Measurements from ENCODE around the gene PAQR4.

Gene PAQR4

DNA sequence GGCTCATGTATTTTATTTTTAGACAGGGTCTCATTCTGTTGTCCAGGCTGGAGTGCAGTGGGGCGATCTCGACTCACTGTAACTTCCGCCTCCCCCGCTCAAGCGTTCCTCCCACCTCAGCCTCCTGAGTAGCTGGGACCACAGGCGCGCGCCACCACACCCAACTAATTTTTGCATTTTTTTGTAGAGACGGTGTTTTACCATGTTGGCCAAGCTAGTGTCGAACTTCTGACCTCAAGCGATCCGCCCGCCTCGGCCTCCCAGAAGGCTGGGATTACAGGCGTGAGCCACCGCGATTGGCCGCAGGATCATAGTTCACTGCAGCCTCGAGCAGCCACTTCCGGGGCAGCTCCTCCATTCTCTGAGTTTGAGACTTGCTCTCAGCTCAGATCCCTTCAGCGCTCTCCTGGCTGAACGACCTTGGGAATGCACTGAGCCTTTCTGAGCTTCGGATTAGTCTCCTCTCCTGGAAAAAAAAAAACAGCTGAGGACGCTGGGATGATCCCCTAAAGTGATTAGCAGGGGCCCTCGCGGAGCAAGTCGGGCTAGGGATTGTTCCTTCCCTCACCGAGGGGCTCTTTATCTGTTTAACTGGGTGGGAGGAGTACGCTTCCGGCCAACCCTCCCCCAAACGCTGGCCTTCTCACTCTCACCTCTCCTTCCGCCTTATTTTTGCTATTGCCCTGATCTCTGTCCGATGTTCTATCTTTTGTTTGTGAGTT is 12.2 kb downstream of the PAQR4 start:
- DNase-seq: no peak

DNA sequence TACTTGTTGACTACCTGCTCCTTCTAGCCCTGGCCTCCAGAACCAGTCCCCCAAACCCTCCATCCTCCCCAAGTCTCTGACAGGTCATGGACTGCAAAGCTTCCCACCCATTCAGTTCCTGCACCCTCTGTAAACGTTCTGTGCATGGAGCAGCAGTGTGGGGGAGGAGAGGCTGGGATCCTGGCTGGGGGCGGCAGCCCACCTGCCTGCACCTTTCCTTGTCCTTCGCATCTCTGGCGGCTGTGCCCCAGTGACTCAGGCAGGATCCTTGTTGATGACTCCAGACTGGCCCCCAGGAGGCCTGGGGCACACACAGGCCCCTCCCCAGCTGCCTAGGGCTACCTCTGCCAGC is 12.7 kb downstream of the PAQR4 start:
- DNase-seq: no peak

DNA sequence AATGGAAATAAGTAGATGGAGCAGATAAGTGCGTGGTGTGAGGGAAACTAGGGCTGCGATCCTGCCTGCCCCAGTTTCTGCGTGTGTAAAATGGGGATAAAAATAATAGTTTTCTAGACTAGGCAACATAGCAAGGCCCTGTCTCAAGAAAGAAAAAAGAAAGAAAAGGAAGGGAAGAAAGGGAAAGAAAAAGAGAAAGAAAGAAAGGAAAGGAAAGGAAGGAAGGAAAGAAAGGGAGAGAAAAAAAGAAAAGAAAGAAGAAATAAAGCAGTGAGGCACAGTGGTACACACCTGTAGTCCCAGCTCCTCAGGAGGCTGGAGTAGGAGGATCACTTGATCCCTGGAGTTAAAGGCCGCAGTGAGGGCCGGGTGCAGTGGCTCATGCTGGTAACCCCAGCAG is 13.3 kb downstream of the PAQR4 start:
- DNase-seq: no peak

DNA sequence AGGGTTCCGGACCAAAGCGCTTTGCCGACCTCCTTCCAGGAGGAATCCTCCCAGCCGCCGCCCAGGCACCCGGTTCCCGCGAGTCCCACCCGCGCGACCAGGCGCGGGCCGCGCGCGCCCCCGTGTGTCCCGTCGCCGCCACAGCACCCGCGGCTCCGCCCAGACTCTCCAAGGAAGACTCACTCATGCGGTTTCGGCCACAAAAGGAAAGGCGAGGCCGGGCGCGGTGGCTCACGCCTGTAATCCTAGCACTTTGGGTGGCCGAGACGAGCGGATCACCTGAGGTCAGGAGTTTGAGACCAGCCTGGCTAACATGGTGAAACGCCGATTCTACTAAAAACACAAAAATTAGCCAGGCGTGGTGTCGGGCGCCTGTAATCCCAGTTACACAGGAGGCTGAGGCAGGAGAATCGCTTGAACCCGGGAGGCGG is 14.6 kb downstream of the PAQR4 start:
- DNase-seq: peak; percentile 84

DNA sequence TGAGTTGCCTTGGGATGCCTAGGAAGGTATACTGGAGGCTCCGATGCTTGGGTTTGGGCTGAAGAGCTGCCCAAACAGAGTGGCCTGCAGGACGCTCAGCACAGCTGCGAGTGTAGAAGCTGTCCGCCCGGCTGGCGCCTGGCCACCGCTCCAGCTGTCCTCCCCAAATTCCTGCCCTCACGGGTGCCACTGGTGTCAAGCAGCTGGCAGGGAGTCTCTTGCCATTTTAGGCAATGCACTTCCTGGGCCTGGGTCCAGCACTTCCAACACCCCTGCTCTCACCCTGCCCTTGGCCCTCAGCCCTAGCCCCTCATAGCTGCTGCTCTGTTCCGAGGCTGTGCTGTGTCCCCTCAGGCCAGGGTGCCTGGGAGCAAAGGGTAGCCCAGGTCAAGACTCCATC is 16.3 kb downstream of the PAQR4 start:
- DNase-seq: no peak

DNA sequence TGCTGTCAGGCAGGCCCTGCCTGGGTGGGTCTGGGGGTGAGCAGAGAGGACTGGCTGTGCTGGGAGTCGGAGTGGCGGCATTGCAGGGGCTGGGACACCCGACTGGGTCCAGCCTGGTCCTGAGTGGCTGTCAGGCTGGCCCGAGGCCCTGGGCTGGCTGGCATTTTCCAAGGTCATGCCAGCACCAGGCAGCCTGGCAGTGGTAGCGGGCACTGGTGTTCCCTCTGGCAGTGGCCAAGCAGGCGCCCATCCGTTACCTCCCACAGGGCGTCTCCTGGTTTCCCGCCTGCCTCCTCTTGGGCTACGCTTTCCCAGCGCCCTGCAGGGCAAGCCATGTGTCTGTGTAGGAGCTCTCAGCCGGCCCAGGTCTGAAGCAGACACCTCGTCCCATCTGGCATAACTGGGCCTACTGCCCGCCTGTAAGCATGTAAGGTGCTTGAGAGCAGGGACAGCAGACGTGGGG is 16.8 kb downstream of the PAQR4 start:
- peak; percentile 20 for DNase-seq

DNA sequence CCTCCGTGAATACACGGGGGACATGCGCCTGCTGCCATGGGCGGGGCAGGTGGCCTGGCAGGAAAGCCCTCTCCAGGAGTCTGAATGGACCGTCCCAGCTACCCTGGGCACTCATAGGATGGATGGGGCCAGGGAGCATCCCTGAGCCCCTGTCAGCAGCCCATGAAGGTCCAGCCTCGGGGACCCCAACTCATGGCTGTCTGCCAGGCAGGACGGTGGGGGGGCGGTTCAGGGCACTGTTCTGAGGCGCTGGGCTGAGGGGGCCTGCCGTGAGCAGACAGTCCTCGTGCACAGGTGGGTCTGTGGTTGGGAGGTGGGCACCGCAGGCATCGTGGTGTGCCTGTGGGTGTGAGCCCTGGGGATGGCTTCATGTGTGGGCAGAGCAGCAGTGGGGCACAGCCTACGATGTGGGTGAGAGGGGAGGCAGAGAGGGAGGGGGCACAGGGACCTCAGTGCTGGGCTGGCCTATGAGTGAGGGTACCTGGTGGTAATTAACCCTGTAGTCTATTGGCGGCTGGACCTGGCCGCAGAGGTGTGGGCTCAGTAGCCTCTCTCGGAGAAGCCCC is 17.6 kb downstream of the PAQR4 start:
- DNase-seq: no peak

DNA sequence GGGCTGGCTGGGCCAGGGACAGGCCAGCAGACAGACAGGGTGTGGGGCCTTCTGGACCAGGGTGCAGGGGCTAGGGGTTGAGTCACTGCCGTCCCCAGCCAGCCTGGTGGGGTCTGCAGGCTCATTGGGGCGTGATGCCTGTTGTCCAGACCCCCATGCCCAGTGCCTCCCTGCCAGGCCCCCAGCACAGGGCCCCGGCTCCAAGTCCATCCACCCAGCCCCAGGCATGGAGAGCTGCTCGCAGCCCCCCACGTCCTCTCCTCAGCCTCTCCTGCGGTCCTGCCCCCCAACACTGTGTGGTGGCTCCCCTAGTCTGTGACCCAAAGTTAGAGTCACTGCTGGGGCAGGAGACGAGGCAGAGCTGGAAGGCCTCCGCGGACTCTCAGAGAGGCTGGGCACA is 18.1 kb downstream of the PAQR4 start:
- DNase-seq: no peak

DNA sequence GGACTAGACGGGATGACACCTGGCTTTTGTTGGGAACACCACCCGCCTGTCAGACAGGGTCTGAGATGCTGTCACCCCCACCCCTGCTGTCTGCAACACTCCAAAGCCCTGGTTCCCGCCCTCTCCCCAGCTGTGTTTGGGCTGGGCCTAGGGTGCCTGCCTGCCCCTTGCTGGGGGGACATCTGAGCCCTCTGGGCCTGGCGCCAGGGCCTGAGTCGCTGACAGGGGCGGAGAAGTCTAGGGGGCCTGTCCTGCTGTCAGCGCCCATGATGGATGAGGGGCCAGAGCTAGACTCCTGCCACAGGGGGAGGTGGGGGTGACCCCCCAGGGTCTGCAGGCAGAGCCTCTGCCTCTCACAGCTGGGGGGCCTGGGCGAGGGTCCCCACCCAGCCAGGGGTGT is 18.7 kb downstream of the PAQR4 start:
- no peak for DNase-seq

DNA sequence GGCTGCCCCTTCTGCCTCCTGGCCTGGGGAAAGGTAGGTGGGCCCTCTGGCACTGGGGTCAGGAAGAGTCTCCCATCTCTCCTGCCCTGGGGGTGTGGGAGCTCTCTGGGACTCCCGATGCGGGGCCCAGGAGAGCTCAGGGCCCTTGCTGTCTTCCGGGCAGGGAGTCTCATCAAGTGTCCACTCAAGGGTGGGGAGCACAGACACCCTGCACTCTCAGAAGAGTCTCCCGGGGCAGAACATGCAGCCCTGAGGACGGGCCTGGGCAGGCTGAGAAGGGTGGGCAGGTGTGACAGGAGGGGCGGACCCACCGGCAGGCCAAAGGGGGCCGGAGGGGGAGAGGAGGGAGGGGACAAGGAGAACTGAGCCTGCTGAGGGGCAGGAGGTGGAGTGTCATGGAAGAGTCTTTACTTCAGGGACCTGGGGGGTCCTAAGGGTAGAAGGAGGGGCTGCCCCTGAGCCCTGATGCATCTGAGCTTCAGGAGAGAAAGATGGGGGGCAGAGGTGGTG is 19.5 kb downstream of the PAQR4 start:
- no peak for DNase-seq

DNA sequence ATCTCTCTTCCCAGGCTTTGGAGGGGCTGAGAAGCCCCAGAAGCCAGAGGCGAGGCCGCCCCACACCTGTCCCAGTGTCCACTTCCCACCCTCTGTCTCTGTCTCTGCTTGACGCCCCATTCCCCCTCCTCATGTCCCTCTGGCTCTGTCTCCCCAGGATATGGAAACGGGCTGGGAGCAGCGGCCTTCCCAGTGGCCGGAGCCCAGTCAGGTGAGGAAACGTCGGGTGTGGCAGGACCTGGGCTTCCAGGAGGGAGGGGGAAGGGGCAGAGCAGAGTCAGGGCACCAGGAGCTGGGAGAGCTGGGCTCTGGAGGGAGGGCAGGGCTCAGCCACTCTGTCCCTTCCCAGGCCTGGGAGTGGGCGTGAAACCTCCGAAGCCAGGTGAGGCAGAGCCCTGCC is 21.7 kb downstream of the PAQR4 start:
- peak; percentile 15 for DNase-seq

DNA sequence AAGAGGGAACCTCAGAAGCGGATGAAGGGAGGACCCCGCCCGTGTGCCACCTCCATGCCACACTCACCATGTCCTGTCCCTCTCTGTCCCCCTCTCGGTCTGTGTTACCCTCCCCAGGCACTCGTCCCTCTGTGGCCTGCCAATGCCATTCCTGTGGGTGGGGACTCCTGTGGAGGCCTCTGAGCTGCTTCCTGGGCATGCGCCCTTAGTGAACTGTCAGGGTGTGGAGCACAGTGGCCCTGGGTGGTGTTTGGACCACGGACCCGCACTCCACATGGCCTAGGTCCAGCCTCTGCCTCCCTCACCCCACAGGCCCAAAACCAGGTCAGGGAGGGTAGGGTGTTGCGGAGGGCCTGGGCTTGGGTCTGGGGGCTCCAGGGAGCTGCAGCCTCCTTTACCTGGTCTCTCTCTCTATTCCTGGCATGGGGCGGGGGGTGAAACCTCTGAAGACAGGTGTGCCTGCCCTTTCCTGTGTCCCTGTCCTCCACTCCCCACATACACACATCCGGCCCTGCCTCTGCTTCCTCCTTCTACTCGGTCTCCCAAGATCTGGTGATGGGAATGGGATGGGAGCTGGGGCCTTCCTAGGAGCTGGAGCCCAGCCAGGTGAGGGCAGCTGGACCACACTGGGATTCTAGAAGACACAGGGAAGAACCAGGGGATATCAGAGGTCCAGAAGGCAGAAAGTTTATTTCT is 22.6 kb downstream of the PAQR4 start:
- DNase-seq: no peak

DNA sequence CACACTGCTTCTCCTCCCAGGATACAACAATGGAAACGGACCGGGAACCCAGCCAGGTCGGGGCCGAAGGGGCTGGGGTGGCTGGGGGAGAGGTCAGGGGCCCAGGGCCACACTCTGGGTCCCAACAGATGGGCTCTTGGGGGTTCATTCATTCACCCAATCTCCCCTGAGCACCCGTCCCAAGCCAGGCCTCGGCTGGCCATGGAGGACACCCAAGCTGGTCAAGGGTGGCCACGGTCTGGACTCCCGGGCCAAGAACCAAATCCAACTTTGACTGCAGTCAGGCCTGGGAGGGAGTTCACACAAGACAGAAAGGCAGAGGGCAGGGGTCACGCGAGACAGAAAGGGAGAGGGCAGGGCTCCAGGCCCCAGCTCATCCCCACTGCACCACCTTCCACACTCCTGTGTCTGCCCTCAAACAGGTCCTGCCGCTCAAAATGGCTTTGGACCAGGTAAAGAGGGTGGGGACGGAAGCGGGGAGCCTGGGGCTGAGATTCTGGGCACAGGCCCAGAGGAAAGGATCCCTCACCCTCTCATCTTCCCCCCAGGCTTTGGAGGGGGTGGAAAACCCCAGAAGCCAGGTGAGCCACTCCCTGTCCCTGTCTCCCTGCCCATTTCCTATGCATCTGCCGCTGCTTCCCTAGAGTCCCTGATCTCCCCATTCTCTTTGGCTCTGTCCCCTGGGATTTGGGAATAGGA is 23.4 kb downstream of the PAQR4 start:
- DNase-seq: no peak

DNA sequence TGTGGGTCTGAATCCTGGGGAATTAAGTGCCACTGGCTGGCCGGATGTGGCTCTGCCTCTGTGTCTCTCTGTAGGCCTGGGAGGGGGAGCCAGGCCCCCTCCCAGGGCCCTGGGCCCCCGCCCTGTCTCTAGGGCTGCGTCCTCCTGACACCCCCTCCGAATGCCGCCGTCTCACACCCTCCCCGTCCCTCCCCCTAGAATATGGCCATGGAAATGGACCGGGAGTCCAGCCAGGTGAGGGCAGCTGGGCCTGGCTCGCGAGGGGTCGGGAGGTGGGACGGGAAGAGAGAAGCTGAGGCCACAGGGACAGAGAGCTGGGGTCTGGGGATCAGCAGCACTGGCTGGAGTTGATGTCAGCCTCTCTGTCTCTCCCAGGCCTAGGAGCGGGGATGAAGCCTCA is 27.1 kb downstream of the PAQR4 start:
- DNase-seq: no peak

DNA sequence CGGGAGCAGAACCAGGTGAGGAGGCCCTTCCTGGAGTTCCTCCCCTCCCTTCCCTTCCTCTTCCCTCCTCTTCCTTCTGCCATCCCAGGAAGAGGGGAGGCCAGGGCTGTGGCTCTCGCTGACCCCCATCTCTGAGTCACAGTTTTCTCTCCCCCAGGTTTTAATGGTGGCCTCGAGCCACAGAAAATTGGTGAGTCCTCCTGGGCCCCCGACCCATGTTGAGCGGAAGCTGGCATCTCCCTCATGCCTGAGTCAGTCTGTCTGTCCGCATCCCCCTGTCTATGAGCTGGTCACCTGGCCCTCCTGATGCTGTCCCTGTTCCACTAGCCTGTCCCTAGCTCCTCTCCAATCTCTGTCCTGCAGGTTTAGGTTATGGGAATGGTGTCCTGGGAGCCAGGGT is 30.8 kb downstream of the PAQR4 start:
- no peak for DNase-seq

DNA sequence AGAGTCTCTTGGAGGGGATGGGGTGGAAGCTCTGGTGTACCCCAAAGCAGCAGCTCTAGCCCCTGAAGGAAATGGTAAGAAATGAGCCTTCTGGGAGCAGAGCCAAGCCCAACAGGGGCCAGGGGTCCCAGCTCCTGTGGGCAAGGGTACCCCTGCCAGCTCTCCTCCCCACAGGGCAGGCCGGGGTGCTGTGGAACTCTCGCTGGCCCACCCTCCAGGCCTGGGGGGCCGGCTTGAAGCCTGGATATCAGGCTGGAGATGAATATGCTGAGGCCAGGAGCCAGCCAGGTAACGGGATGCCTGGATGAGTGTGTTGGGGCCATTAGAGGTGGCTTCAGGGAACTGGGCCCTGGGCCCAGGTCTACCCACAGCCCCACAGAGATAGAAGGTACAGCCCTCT is 31.4 kb downstream of the PAQR4 start:
- DNase-seq: no peak

DNA sequence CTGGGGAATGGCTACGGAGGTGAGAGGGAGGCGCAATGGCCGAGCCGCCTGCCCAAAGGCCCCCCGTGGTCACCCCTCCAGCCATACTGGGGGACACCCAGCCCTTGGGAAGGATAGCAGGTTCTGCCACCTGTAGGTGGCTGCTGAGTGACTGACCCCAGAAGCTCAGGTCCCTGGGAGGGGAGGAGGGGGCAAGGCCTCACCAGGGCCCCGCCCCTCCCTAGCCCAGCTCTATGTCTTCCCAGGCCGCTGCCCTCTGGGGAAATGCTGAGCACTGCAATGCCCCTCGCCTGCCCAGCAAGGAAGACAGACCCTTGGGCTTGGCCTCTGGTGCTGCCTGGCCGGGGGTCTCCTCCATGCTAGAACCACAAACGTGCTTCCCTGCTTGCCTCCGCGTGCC is 32.2 kb downstream of the PAQR4 start:
- DNase-seq: no peak

DNA sequence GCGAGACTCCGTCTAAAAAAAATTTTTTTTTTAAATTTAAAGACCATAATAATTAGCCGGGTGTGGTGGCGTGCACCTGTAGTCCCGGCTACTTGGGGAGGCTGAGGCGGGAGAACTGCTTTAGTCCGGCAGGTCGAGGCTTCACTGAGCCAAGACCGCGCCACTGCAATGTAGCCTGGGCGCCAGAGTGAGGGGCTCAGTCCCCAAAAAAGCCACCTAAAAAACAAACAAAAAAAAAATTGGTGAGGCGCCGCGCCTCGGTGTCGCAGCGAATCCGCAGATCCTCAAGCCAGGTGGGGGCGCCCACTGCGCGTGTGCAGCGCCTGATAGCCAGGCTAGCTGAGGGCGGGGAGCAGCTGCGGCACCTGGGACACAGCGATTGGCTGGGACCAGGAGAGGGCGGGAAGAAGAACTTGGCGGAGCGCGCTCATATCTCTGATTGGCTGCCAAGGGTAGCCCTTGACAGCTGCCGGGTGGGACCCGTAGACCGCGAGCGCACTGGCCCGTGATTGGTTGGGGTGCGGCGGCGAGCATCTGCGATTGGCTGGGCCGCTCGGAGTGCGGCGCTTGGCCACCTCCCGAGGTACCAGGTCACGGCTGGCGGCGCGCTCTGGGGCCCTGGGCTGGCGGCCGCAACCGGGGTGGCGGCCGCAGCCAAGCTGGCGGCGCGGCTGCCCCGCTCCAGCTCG is 34.6 kb downstream of the PAQR4 start:
- DNase-seq: peak; percentile 98

DNA sequence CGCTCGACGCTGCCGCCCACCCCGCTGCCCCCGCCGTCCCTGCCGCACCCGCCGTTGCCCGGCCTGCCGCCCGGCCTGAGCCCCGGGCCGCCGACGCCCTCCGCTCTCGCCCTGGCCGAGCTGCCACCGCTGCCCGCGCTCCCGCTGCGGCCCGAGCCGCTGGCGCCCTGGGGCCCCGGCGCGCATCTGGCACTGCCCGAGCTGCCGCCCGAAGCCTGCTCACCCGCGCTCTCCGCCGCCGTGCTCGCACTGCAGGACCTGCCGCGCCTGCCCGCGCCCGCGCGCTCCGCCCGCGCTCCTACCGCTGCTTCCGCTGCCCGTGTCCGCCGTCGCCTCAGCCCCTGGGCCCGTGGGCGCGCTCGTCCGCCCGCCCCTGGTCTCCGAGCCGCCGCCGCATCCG is 35.2 kb downstream of the PAQR4 start:
- peak; percentile 72 for DNase-seq

DNA sequence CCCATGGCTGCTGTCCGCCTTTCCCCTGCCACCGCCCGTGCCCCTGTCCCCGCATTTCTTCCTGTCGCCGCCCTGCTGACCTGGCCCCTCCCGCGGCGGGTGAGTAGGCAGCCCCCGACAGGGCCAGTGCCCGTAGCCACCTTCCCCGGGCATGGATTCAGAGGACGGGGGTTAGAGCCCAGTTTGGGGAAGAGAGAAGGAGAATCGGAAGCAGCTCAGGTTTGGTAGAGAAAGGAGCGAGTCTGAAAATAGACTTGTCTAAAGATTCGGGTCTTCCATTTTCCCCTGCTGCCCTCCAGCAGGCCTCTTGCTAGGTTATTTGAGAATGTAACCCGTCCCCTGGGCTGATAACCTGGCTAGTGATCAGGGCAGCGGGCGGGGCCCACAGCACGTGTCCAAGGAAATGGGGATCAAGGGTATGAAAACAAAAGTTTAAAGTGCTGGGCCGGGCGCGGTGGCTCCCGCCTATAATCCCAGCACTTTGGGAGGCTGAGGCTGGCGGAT is 35.7 kb downstream of the PAQR4 start:
- peak; percentile 67 for DNase-seq

DNA sequence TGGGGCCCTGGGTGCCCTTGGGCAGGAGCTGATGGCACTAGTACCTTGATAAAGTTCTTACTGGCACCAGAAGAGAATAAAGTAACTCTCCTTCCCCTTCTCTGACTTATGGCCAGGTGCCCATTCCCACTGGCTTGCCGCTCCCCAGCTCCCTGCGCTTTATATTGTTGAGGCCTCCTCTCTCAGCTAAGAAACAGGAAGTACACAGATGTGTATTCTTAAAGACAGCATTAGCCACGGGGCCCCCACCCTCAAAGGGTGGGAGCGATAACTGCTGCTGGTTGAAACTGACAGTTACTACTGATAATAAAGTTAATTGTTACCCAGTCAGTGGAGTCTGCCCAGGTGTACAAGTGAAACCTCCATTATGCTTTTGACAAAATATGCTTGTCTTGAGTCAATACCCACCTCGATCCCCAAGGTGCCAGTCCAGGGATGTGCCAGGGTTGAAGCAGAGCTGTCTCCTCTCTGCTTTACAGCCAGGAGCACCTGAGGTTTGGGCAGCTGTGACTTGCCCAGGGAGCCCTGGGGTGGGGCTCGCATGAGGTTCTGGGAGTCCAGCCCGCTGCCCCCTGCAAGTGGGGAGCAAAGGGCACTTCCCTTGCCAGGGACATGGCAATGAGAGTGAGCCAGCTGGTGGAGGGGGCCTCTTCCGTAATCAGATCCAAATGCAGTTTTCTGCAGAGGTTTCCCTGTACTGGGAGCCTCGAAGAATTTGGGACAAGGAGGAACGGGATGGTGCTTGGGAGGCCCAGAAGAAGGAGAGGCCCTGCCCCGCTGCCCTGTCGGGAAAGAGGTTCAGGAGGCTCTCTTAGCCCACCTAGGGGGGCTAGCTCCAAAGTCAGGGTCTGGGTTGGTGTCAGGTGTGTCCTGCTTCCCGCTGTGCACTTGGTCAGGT is 38.2 kb downstream of the PAQR4 start:
- DNase-seq: no peak

All from DMS53 (cell line).